OCI-LY3 (cell line): Measurements from ENCODE around the gene KRTAP5-1.

Source experiments
- EZH2phosphoT487 ChIP-seq: fragments of 200-600 bp; shearing (Covaris generic); IDR thresholded peaks from 2 replicates; pipeline ENCODE4 v1.6.1; 2018; ENCODE audit warnings: antibody characterized with exemption, mixed run types, low read depth
- TF ChIP-seq, protein P1 (sequence below): fragments of 200-600, 300-600 bp; sonication (generic); IDR thresholded peaks from 2 replicates; pipeline ENCODE4 v1.5.1; 2014; ENCODE audit warnings: antibody characterized with exemption, low read length, low read depth

DNA sequence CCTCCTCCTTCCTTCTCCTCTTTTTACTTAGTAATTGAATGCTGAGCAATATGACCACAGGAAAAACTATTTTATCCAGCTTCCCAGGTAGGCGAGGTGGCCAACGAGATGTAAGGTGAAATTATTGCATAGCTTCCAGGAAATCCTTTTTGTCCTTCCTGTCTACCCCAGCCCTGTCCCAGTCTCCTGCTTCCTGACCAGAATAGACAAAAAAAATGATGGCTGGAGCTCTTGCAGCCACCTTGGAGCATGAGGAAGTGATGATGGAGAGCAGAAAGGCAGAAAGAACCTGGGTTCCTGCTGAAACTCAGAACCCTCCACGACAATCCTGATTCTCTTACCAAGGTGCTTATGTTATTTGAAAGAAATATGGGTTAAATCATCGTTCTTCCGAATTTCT, 46.9 kb downstream of the KRTAP5-1 start:
- TF ChIP-seq, protein P1, sequence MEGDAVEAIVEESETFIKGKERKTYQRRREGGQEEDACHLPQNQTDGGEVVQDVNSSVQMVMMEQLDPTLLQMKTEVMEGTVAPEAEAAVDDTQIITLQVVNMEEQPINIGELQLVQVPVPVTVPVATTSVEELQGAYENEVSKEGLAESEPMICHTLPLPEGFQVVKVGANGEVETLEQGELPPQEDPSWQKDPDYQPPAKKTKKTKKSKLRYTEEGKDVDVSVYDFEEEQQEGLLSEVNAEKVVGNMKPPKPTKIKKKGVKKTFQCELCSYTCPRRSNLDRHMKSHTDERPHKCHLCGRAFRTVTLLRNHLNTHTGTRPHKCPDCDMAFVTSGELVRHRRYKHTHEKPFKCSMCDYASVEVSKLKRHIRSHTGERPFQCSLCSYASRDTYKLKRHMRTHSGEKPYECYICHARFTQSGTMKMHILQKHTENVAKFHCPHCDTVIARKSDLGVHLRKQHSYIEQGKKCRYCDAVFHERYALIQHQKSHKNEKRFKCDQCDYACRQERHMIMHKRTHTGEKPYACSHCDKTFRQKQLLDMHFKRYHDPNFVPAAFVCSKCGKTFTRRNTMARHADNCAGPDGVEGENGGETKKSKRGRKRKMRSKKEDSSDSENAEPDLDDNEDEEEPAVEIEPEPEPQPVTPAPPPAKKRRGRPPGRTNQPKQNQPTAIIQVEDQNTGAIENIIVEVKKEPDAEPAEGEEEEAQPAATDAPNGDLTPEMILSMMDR = no peak
- no peak for TF ChIP-seq EZH2phosphoT487
